Fibroblast of villous mesenchyme (primary cell): Measurements from ENCODE around the gene ADGRL4. TPM values are rescaled to one million over a fixed set of nuclear protein-coding genes. Genes with fewer than 3 reads are reported as not detected.

Source experiments
- DNase-seq: peaks from one replicate; pipeline ENCODE4 v3.0.0-alpha.2; 2010; ENCODE audit warnings: low read depth
- H3K4me3 ChIP-seq: 2 replicates; pipeline ENCODE4 v1.5.1; 2011; ENCODE audit warnings: low read depth, mild to moderate bottlenecking, low read length
- CTCF ChIP-seq: IDR thresholded peaks from 2 replicates; pipeline ENCODE4 v1.5.1; 2012; ENCODE audit warnings: low read depth, mild to moderate bottlenecking, low read length; ENCODE audit not compliant: insufficient read depth
- total RNA-seq: library from RNA; depleted of rRNA; stranded (reverse); fragments of >200 nt; gene quantifications from 2 replicates; pipeline ENCODE4 v1.2.3, GENCODE V29; 2012

Gene ADGRL4
- total RNA-seq, 1 donor, result 4.7 TPM

GRCh38 chr1:79042117-79042516 is 35.6 kb upstream of the ADGRL4 start:
- DNase-seq, result peak; percentile 4
- no peak overlapping the region for H3K4me3 ChIP-seq
- TF ChIP-seq CTCF, result no peak

DNA sequence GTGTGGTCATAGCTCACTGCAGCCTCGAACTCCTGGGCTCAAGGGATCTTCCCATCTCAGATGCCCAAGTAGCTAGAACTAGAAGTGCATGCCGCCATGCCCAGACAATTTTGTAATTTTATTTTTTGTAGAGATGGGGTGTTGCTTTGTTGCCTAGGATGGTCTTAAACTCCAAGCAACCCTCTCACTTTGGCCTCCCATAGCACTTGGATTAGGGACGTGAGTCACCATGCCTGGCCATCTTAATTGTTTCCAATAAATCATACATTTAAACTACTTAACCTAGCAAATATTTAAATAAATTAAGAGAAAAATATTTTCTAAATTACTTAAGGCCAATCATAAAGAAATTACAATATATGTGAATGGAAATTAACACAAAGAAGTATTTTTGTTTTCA is 35.1 kb upstream of the ADGRL4 start:
- TF ChIP-seq CTCF, result no peak
- DNase-seq, result no peak
- no peak overlapping the region for H3K4me3 ChIP-seq

DNA sequence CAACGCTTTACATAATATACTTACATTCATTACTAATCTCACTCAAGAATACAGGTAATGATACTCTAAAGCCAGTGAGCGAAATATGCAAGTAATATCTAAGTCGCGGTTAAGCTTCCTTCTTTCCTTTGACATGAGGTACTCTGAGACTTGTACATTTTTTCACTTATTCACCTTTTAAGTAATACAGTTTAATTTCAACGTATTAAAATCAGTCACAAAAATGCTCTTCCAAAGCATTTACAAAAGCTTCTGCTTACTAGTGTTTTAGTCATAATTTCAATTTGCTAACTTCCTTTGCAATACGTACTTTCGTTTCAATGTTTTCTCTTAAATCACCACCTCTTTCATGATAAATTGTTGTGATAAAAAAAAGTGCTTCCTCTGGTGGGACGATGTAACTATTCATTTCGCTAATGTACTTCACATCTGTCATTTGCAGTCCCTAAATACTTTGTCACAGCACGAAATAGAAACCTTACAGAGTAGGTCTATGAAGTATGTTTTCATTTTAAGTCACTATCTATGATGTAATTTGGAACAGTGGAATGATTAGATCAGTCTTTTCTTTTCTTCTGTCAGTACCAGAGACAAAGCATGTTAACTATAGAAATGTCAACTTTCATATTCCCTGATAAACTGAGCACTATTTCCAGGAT is 34.0 kb upstream of the ADGRL4 start:
- no peak for TF ChIP-seq CTCF
- no peak overlapping the region for H3K4me3 ChIP-seq
- no peak for DNase-seq

DNA sequence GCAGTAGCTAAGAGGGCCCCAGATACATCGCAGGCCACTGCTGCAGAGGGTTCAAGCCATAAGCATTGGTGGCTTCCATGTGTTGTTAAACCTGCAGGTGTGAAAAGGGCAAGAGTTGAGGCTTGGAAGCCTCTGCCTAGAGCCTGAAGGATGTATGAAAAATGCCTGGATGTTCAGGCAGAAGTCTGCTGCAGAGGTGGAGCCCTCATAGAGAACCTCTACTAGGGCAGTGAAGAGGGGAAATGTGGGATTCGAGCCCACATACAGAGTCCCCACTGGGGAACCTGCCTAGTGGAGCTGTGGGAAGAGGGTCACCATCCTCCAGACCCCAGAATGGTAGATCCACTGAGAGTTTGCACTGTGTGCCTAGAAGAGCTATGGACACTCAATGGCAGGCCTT is 30.6 kb upstream of the ADGRL4 start:
- DNase-seq, result no peak
- no peak overlapping the region for H3K4me3 ChIP-seq
- TF ChIP-seq CTCF, result no peak

GRCh38 chr1:79012500-79012899 is 6.0 kb upstream of the ADGRL4 start:
- no peak for DNase-seq
- no peak overlapping the region for H3K4me3 ChIP-seq
- TF ChIP-seq CTCF, result no peak

- TF ChIP-seq CTCF, result no peak
- no peak overlapping the region for H3K4me3 ChIP-seq
- no peak for DNase-seq
Observed at GRCh38 chr1:79010589-79010988, 4.1 kb upstream of the ADGRL4 start.

- TF ChIP-seq CTCF, result no peak
- DNase-seq, result no peak
- no peak overlapping the region for H3K4me3 ChIP-seq
Observed at GRCh38 chr1:79005945-79006344, 585 bp downstream of the ADGRL4 start.
